Activated CD4-positive, alpha-beta memory T cell treated with anti-CD3 and anti-CD28 coated beads for 36 hours (primary cell): Measurements from ENCODE around the gene CAMK2B. TPM values are rescaled to one million over a fixed set of nuclear protein-coding genes. Genes with fewer than 3 reads are reported as not detected.
"Not testable (repeated sequence)": the region's sequence is repeated elsewhere in the genome, so short reads cannot be mapped to it uniquely, and the experiment has no call there.

Experiments used
- CTCF ChIA-PET: fragments of 350-600 bp; sonication (Branson Sonifier 250); formaldehyde crosslinking; loops from one replicate; lab custom pipeline; 2021; ENCODE audit warnings: antibody characterized with exemption, inconsistent platforms; lab: Charles Lee
- POLR2A ChIA-PET: fragments of 350-600 bp; sonication (Branson Sonifier 250); formaldehyde crosslinking; loops from one replicate; lab custom pipeline; 2021; ENCODE audit warnings: antibody characterized with exemption; lab: Charles Lee
- DNase-seq: peaks from one replicate; pipeline ENCODE4 v3.0.0-alpha.2; 2020
- H3K27ac Mint-ChIP-seq: one replicate; pipeline ENCODE4 v1.8.0; 2021; ENCODE audit warnings: mixed read lengths
- H3K27me3 Mint-ChIP-seq: one replicate; pipeline ENCODE4 v1.8.0; 2021; ENCODE audit warnings: mixed read lengths
- H3K36me3 Mint-ChIP-seq: one replicate; pipeline ENCODE4 v1.8.0; 2021; ENCODE audit warnings: mixed read lengths
- H3K4me1 Mint-ChIP-seq: one replicate; pipeline ENCODE4 v1.8.0; 2021; ENCODE audit warnings: low read depth, mixed read lengths
- H3K4me3 Mint-ChIP-seq: one replicate; pipeline ENCODE4 v1.8.0; 2021; ENCODE audit warnings: mild to moderate bottlenecking, mixed read lengths
- H3K9me3 Mint-ChIP-seq: one replicate; pipeline ENCODE4 v1.8.0; 2021; ENCODE audit warnings: mixed read lengths
- intact Hi-C: fragments of 100-400 bp; cut with micrococcal nuclease; formaldehyde crosslinking; loops from one replicate; pipeline ENCODE4 v1.15.1; 2023
- total RNA-seq, 2 experiments: library from RNA; stranded (reverse); gene quantifications; one replicate each; pipeline ENCODE4 v1.2.3, GENCODE V29; 2021

The CAMK2B gene
- total RNA-seq, 2 experiments from 2014 or later, result 0.46 to 0.76 TPM

GRCh38 chr7:44210107-44210506 lies 115.3 kb downstream of the CAMK2B start:
- intact Hi-C loops, result no loop called here
- Mint-ChIP-seq H3K27ac (no peak overlapping the region), H3K27me3 (no peaks in the 10 kb centered on the region), H3K9me3 (no peaks in the 10 kb centered on the region), H3K36me3 (peaks cover 33% of the 10 kb centered on the region), H3K4me3 (no peak overlapping the region), H3K4me1 (no peaks in the 10 kb centered on the region)
- DNase-seq, result no peak
- CTCF ChIA-PET, result interaction anchor here (1.2 kb wide), 1 partner anchor 325 kb away, joined by 3 read pairs; no protein-coding TSS in a partner anchor
- POLR2A ChIA-PET, result no interaction called here

- peaks cover 11% of the 10 kb centered on the region for H3K4me1 Mint-ChIP-seq
- ChIA-PET CTCF (no interaction called here), POLR2A (no interaction called here)
- no peak overlapping the region for H3K4me3 Mint-ChIP-seq
- no peaks in the 10 kb centered on the region for H3K27me3 Mint-ChIP-seq
- peaks cover 36% of the 10 kb centered on the region for H3K36me3 Mint-ChIP-seq
- no peak overlapping the region for H3K27ac Mint-ChIP-seq
- DNase-seq, result no peak
- H3K9me3 Mint-ChIP-seq, result no peaks in the 10 kb centered on the region
- intact Hi-C loops, result no loop called here
These were observed 117.3 kb downstream of the CAMK2B start for GRCh38 chr7:44208085-44208484.

GRCh38 chr7:44206008-44206407 lies 119.4 kb downstream of the CAMK2B start:
- Mint-ChIP-seq H3K4me3 (no peak overlapping the region), H3K4me1 (peaks cover 26% of the 10 kb centered on the region), H3K9me3 (no peaks in the 10 kb centered on the region), H3K27me3 (no peaks in the 10 kb centered on the region), H3K27ac (no peak overlapping the region), H3K36me3 (peaks cover 29% of the 10 kb centered on the region)
- ChIA-PET POLR2A (no interaction called here), CTCF (no interaction called here)
- intact Hi-C loops, result no loop called here
- DNase-seq, result no peak

GRCh38 chr7:44201813-44202212 lies 123.6 kb downstream of the CAMK2B start:
- Mint-ChIP-seq H3K9me3 (no peaks in the 10 kb centered on the region), H3K36me3 (peaks cover 12% of the 10 kb centered on the region), H3K4me1 (peaks cover 28% of the 10 kb centered on the region), H3K4me3 (peak overlapping the region; percentile 83), H3K27me3 (peaks cover 6% of the 10 kb centered on the region), H3K27ac (no peak overlapping the region)
- no peak for DNase-seq
- ChIA-PET POLR2A (no interaction called here), CTCF (interaction anchor here (1.0 to 2.0 kb wide), 7 partner anchors 13 to 289 kb away, joined by 3 to 6 read pairs (median 4); no protein-coding TSS in a partner anchor)
- intact Hi-C loops, result loop anchor here (2.0 kb wide), 1 partner anchor 799 kb away; the partner anchor contains the start of gene CCM2

- intact Hi-C loops, result loop anchor here (1.0 to 2.0 kb wide), 3 partner anchors 78 to 800 kb away; partner anchors contain the start of genes CCM2, POLD2 and POLM
- POLR2A ChIA-PET, result interaction anchor here (1.0 kb wide), 1 partner anchor 181 kb away, joined by 3 read pairs; no protein-coding TSS in a partner anchor
- peaks cover 28% of the 10 kb centered on the region for H3K4me1 Mint-ChIP-seq
- CTCF ChIA-PET, result interaction anchor here (0.6 to 2.0 kb wide), 11 partner anchors 14 to 406 kb away, joined by 3 to 6 read pairs (median 4); partner anchors contain the start of genes OGDH and POLD2
- H3K36me3 Mint-ChIP-seq, result peaks cover 10% of the 10 kb centered on the region
- peak within 1 kb of the TSS; percentile 83 for H3K4me3 Mint-ChIP-seq
- H3K27me3 Mint-ChIP-seq, result peaks cover 9% of the 10 kb centered on the region
- peak within 1 kb of the TSS; percentile 23 for H3K27ac Mint-ChIP-seq
- H3K9me3 Mint-ChIP-seq, result no peaks in the 10 kb centered on the region
- peak; percentile 97 for DNase-seq
These were observed 124.5 kb downstream of the CAMK2B start, which contains the start of gene YKT6 for GRCh38 chr7:44200699-44201461. YKT6 (plus strand) TSS chr7:44200978; CDS start chr7:44201136, 158 bp downstream.

GRCh38 chr7:44200163-44200562 lies 125.2 kb downstream of the CAMK2B start:
- not testable (repeated sequence) for H3K36me3 Mint-ChIP-seq, H3K27me3 Mint-ChIP-seq, H3K9me3 Mint-ChIP-seq, H3K27ac Mint-ChIP-seq, DNase-seq
- H3K4me1 Mint-ChIP-seq, result peaks cover 28% of the 10 kb centered on the region
- POLR2A ChIA-PET, result interaction anchor here (1.0 kb wide), 1 partner anchor 180 kb away, joined by 3 read pairs; no protein-coding TSS in a partner anchor
- CTCF ChIA-PET, result interaction anchor here (0.9 to 2.0 kb wide), 6 partner anchors 15 to 406 kb away, joined by 3 to 6 read pairs (median 4); partner anchors contain the start of genes OGDH and POLD2
- intact Hi-C loops, result loop anchor here (1.0 to 2.0 kb wide), 3 partner anchors 77 to 801 kb away; partner anchors contain the start of genes CCM2, POLD2 and POLM
- peak overlapping the region; percentile 62 for H3K4me3 Mint-ChIP-seq

GRCh38 chr7:44197474-44197873 lies 127.9 kb downstream of the CAMK2B start:
- no peaks in the 10 kb centered on the region for H3K9me3 Mint-ChIP-seq
- no peak for DNase-seq
- H3K36me3 Mint-ChIP-seq, result no peaks in the 10 kb centered on the region
- POLR2A ChIA-PET, result no interaction called here
- peaks cover 20% of the 10 kb centered on the region for H3K4me1 Mint-ChIP-seq
- no peak overlapping the region for H3K27ac Mint-ChIP-seq
- CTCF ChIA-PET, result interaction anchor here (1.2 to 1.3 kb wide), 2 partner anchors 337 to 367 kb away, joined by 3 to 5 read pairs; no protein-coding TSS in a partner anchor
- H3K27me3 Mint-ChIP-seq, result peaks cover 9% of the 10 kb centered on the region
- intact Hi-C loops, result no loop called here
- H3K4me3 Mint-ChIP-seq, result no peak overlapping the region

- Mint-ChIP-seq H3K27me3 (peaks cover 9% of the 10 kb centered on the region), H3K27ac (no peak overlapping the region), H3K9me3 (no peaks in the 10 kb centered on the region), H3K4me3 (no peak overlapping the region), H3K36me3 (no peaks in the 10 kb centered on the region), H3K4me1 (peaks cover 10% of the 10 kb centered on the region)
- ChIA-PET POLR2A (no interaction called here), CTCF (interaction anchor here (1.2 kb wide), 1 partner anchor 368 kb away, joined by 3 read pairs; no protein-coding TSS in a partner anchor)
- intact Hi-C loops, result loop anchor here (1.0 kb wide), 1 partner anchor 176 kb away; no protein-coding TSS in a partner anchor
- DNase-seq, result peak; percentile 46
These were observed 128.9 kb downstream of the CAMK2B start for GRCh38 chr7:44196450-44196872.

GRCh38 chr7:44195889-44196288 lies 129.5 kb downstream of the CAMK2B start:
- intact Hi-C loops, result loop anchor here (1.0 kb wide), 1 partner anchor 176 kb away; no protein-coding TSS in a partner anchor
- Mint-ChIP-seq H3K4me1 (peaks cover 9% of the 10 kb centered on the region), H3K36me3 (no peaks in the 10 kb centered on the region), H3K27ac (no peak overlapping the region), H3K27me3 (peaks cover 9% of the 10 kb centered on the region), H3K4me3 (no peak overlapping the region), H3K9me3 (no peaks in the 10 kb centered on the region)
- ChIA-PET POLR2A (no interaction called here), CTCF (interaction anchor here (0.7 kb wide), 1 partner anchor 236 kb away, joined by 3 read pairs; no protein-coding TSS in a partner anchor)
- DNase-seq, result no peak

GRCh38 chr7:44194562-44195145 lies 130.7 kb downstream of the CAMK2B start:
- Mint-ChIP-seq H3K4me3 (no peak overlapping the region), H3K36me3 (no peaks in the 10 kb centered on the region), H3K27ac (no peak overlapping the region), H3K27me3 (peaks cover 9% of the 10 kb centered on the region), H3K4me1 (peaks cover 6% of the 10 kb centered on the region), H3K9me3 (no peaks in the 10 kb centered on the region)
- no peak for DNase-seq
- intact Hi-C loops, result no loop called here
- ChIA-PET CTCF (interaction anchor here (1.2 kb wide), 1 partner anchor 31 kb away, joined by 3 read pairs; no protein-coding TSS in a partner anchor), POLR2A (no interaction called here)

- peaks cover 9% of the 10 kb centered on the region for H3K27me3 Mint-ChIP-seq
- H3K36me3 Mint-ChIP-seq, result no peaks in the 10 kb centered on the region
- CTCF ChIA-PET, result interaction anchor here (1.2 kb wide), 1 partner anchor 31 kb away, joined by 3 read pairs; no protein-coding TSS in a partner anchor
- no peak overlapping the region for H3K4me3 Mint-ChIP-seq
- H3K4me1 Mint-ChIP-seq, result peaks cover 6% of the 10 kb centered on the region
- peak; percentile 68 for DNase-seq
- H3K27ac Mint-ChIP-seq, result no peak overlapping the region
- POLR2A ChIA-PET, result interaction anchor here (0.6 kb wide), 1 partner anchor 113 kb away, joined by 3 read pairs; no protein-coding TSS in a partner anchor
- intact Hi-C loops, result no loop called here
- no peaks in the 10 kb centered on the region for H3K9me3 Mint-ChIP-seq
These were observed 131.3 kb downstream of the CAMK2B start for GRCh38 chr7:44194069-44194468.
